GM19099 (cell line): Measurements from ENCODE around the gene JADE2.

Source experiments
- POLR2A ChIP-seq: IDR thresholded peaks from 3 replicates; pipeline ENCODE4 v1.6.1; 2011; ENCODE audit warnings: low read depth; ENCODE audit not compliant: insufficient read length; ENCODE audit errors: extremely low read depth

The JADE2 gene

GRCh38 chr5:134626369-134627014 lies 101.0 kb downstream of the JADE2 start:
- TF ChIP-seq POLR2A: no peak
